GM18498 (cell line): ENCODE results near the gene DPCD.

Experiments used
- ATAC-seq: cut with Tn5 transposase; IDR thresholded peaks from one replicate; pipeline ENCODE4 v1.9.1; 2021; ENCODE audit warnings: mild to moderate bottlenecking, moderate library complexity; ENCODE audit not compliant: unreplicated experiment

The DPCD gene

DNA sequence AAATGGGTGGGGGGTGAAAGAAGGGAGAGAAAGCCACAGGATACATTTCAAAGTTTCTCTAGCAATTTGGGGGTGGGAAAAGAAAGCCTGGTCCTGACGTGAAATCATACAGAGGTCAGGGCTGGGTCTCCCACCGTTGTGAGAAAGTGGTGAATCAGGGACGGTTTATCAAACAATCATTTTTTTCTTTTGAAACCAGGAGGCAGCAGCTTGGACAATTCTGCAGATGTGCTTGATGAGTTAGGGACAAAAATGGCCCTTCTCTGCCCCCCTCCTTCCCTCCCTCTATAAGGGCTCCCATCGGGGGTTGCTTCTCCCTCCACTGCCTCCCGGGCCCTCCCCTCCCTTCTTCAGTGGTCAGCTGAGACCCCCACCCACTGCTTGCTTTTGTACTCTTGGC lies 63.2 kb downstream of the DPCD start:
- no peak for ATAC-seq

DNA sequence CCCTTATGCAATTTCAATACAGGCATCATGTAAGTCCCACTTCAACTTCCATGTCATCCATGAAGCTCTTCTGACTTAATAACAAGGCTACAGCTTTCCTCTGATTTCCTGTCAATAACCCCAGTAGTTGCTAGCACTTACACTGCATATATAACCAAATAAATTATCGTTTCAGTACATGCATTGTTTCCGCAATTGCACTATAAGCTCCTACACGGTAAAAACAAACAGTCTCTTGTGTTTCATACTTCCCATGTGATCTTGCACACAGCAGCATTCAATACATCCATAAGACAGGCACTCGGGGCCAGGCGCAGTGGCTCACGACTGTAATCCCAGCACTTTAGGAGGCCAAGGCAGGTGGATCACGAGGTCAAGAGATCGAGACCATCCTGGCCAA lies 65.4 kb downstream of the DPCD start:
- ATAC-seq = no peak

DNA sequence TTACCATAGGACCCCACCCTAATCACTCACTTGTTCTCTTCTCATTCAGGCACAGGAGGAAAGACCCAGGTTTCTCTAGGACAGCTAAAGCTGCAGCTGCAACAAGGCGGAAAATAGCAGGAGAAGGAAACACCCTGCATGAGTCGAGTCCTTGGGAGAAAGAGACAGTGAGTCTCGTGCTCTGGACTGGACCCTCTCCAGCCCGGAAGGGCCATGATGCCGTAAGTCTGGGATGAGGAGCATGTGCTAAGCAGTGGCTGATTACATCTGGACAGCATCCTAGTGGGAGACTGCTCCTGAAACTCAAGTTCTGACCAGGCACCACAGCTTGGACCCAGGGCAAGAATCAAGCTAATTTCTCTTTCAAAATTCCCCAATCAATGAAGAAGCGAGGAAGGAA lies 67.4 kb downstream of the DPCD start:
- no peak for ATAC-seq

DNA sequence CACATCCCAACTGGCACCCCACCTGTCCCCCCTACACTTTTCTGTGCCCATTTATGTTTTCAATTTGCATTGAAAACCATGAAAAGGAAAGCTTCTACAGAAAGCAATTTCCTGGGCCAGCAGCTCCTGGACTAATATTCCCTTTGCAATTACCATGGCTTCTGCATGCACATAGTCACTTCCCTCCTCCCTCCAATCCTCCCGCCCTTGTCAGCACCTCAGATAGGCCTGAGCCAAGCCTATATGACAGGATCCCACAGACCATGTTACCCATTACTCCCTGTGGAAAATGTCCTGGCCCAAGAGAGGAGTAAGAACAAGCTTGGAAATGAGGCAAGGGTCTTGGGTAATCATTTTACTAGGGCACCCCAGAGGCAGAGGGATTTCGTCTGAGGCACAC lies 68.8 kb downstream of the DPCD start:
- no peak for ATAC-seq

DNA sequence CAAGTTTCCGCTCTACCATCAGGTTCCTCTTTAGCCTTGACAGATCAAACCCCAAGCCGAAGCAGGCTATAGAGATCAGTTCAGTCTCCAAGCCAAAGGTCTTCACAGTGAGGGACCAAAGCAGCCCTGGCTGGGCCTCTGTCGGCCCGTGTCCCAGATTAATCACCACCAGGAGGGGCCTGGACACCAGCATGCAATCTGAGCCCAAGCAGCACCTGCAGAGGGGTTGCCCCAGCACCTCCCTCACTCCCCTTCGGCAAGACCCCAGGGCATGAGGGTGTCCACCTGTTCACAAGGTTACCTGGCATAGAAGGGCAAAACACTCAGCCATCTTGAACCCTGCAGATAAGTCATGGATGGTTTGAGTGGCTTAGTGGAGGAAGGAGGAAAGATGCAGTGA lies 70.9 kb downstream of the DPCD start:
- ATAC-seq = no peak
